H9 (cell line): Measurements from ENCODE around the gene UQCRC1. TPM values are rescaled to one million over a fixed set of nuclear protein-coding genes. Genes with fewer than 3 reads are reported as not detected.
A peak's percentile ranks its signal among the peaks of the same experiment; 100 is the strongest.

Experiments used
- DNase-seq: peaks from one replicate; pipeline ENCODE4 v3.0.0-alpha.2; 2017
- H2AFZ ChIP-seq: one replicate; pipeline ENCODE4 v1.6.1; 2013; ENCODE audit warnings: mild to moderate bottlenecking, low read length, control low read depth, moderate library complexity
- H2AK5ac ChIP-seq: 2 replicates; pipeline ENCODE4 v1.6.1; 2013; ENCODE audit warnings: low read length, control low read depth, mixed read lengths; ENCODE audit not compliant: insufficient read length
- H2BK120ac ChIP-seq: one replicate; pipeline ENCODE4 v1.6.1; 2013; ENCODE audit warnings: low read depth, mild to moderate bottlenecking, low read length, control low read depth, inconsistent platforms; ENCODE audit not compliant: poor library complexity, severe bottlenecking
- H2BK12ac ChIP-seq: 2 replicates; pipeline ENCODE4 v1.6.1; 2013; ENCODE audit warnings: low read length, control low read depth, mixed read lengths, low read depth; ENCODE audit not compliant: insufficient read length
- H2BK15ac ChIP-seq: 2 replicates; pipeline ENCODE4 v1.6.1; 2013; ENCODE audit warnings: low read depth, low read length, control low read depth
- H2BK20ac ChIP-seq: one replicate; pipeline ENCODE4 v1.6.1; 2013; ENCODE audit warnings: low read depth, mild to moderate bottlenecking, low read length, control low read depth, inconsistent platforms; ENCODE audit not compliant: poor library complexity, severe bottlenecking
- H2BK5ac ChIP-seq: 2 replicates; pipeline ENCODE4 v1.6.1; 2013; ENCODE audit warnings: low read length, control low read depth, mixed read lengths; ENCODE audit not compliant: insufficient read length
- H3K14ac ChIP-seq: 2 replicates; pipeline ENCODE4 v1.6.1; 2013; ENCODE audit warnings: low read length, control low read depth; ENCODE audit not compliant: insufficient read depth
- H3K18ac ChIP-seq: 2 replicates; pipeline ENCODE4 v1.6.1; 2013; ENCODE audit warnings: low read depth, mild to moderate bottlenecking, mixed read lengths, low read length, control low read depth; ENCODE audit not compliant: insufficient read length
- H3K23ac ChIP-seq: 2 replicates; pipeline ENCODE4 v1.6.1; 2013; ENCODE audit warnings: low read length, control low read depth, mixed read lengths, low read depth; ENCODE audit not compliant: insufficient read length
- H3K23me2 ChIP-seq: 2 replicates; pipeline ENCODE4 v1.6.1; 2013; ENCODE audit warnings: low read depth, mild to moderate bottlenecking, mixed read lengths, low read length, control low read depth; ENCODE audit not compliant: insufficient read length, poor library complexity, severe bottlenecking
- H3K27ac ChIP-seq: 2 replicates; pipeline ENCODE4 v1.5.1; 2013; ENCODE audit warnings: low read length, control low read depth, mixed read lengths, low read depth; ENCODE audit not compliant: insufficient read length
- H3K27me3 ChIP-seq: 2 replicates; pipeline ENCODE4 v1.6.1; 2013; ENCODE audit warnings: low read length, control low read depth, inconsistent platforms; ENCODE audit not compliant: insufficient read depth
- H3K4ac ChIP-seq: 2 replicates; pipeline ENCODE4 v1.6.1; 2013; ENCODE audit warnings: low read depth, mild to moderate bottlenecking, control low read depth, inconsistent platforms, low read length, moderate library complexity
- H3K4me1 ChIP-seq: 2 replicates; pipeline ENCODE4 v1.6.1; 2013; ENCODE audit warnings: low read length, control low read depth, inconsistent platforms; ENCODE audit not compliant: insufficient read depth
- H3K4me2 ChIP-seq: 2 replicates; pipeline ENCODE4 v1.6.1; 2013; ENCODE audit warnings: low read length, control low read depth, mixed read lengths; ENCODE audit not compliant: insufficient read length, insufficient read depth
- H3K56ac ChIP-seq: 2 replicates; pipeline ENCODE4 v1.6.1; 2013; ENCODE audit warnings: low read depth, mild to moderate bottlenecking, mixed read lengths, low read length, control low read depth; ENCODE audit not compliant: insufficient read length
- H3K79me1 ChIP-seq: 2 replicates; pipeline ENCODE4 v1.6.1; 2013; ENCODE audit warnings: low read depth, mild to moderate bottlenecking, moderate library complexity, low read length, control low read depth, inconsistent platforms; ENCODE audit not compliant: insufficient read depth, poor library complexity, severe bottlenecking
- H3K79me2 ChIP-seq: 2 replicates; pipeline ENCODE4 v1.6.1; 2013; ENCODE audit warnings: low read length, control low read depth, inconsistent platforms; ENCODE audit not compliant: insufficient read depth
- H3K9ac ChIP-seq: 2 replicates; pipeline ENCODE4 v1.6.1; 2013; ENCODE audit warnings: low read length, control low read depth, mixed read lengths; ENCODE audit not compliant: insufficient read length; ENCODE audit errors: extremely low read depth
- H3K9me3 ChIP-seq: one replicate; pipeline ENCODE4 v1.6.1; 2013; ENCODE audit warnings: low read depth, low read length, inconsistent platforms; ENCODE audit not compliant: control insufficient read depth
- H3T11ph ChIP-seq: one replicate; pipeline ENCODE4 v1.6.1; 2013; ENCODE audit warnings: mild to moderate bottlenecking, low read length, control low read depth, inconsistent platforms
- H4K20me1 ChIP-seq: one replicate; pipeline ENCODE4 v1.6.1; 2013; ENCODE audit not compliant: control insufficient read depth, insufficient read length, insufficient read depth
- H4K5ac ChIP-seq: 2 replicates; pipeline ENCODE4 v1.6.1; 2013; ENCODE audit warnings: low read depth, mild to moderate bottlenecking, mixed read lengths, low read length, control low read depth; ENCODE audit not compliant: insufficient read length
- H4K8ac ChIP-seq: replicated peaks from 2 replicates; pipeline ENCODE4 v1.6.1; 2013; ENCODE audit warnings: low read length, control low read depth, mixed read lengths, low read depth; ENCODE audit not compliant: insufficient read length
- H4K91ac ChIP-seq: 2 replicates; pipeline ENCODE4 v1.6.1; 2013; ENCODE audit warnings: low read depth, mild to moderate bottlenecking, moderate library complexity, mixed read lengths, low read length, control low read depth; ENCODE audit not compliant: insufficient read length
- H3K27ac Mint-ChIP-seq, 3 experiments: 2 replicates in 2 of 3; 3 replicates in 1 of 3; pipeline ENCODE4 v1.8.0; 2020 to 2021; ENCODE audit warnings: mixed read lengths in 3 of 3, mild to moderate bottlenecking in 1 of 3, moderate library complexity in 1 of 3
- H3K27me3 Mint-ChIP-seq: 2 replicates; pipeline ENCODE4 v1.8.0; 2021; ENCODE audit warnings: low read depth, mild to moderate bottlenecking, moderate library complexity, mixed read lengths
- H3K36me3 Mint-ChIP-seq, 3 experiments: 2 replicates in 2 of 3; 3 replicates in 1 of 3; pipeline ENCODE4 v1.8.0; 2020 to 2021; ENCODE audit warnings: low read depth in 3 of 3, mixed read lengths in 3 of 3; ENCODE audit not compliant: insufficient read depth in 1 of 3
- H3K4me1 Mint-ChIP-seq, 2 experiments: 2 replicates each; pipeline ENCODE4 v1.8.0; 2020; ENCODE audit warnings: mixed read lengths in 2 of 2
- H3K4me3 Mint-ChIP-seq, 2 experiments: 2 replicates in 1 of 2; 3 replicates in 1 of 2; pipeline ENCODE4 v1.8.0; 2020 to 2021; ENCODE audit warnings: mild to moderate bottlenecking in 2 of 2, mixed read lengths in 2 of 2, moderate library complexity in 1 of 2
- H3K9me3 Mint-ChIP-seq, 2 experiments: 2 replicates in 1 of 2; 3 replicates in 1 of 2; pipeline ENCODE4 v1.8.0; 2020; ENCODE audit warnings: mild to moderate bottlenecking in 2 of 2, mixed read lengths in 2 of 2, moderate library complexity in 1 of 2
- WGBS: extraction: QIAGEN DNeasy Blood & Tissue Kit; methylation state at CpG from one replicate; pipeline ENCODE4 v1.1.7; 2013; ENCODE audit warnings: missing lambda C conversion rate, low lambda C conversion rate, mixed read lengths; ENCODE audit not compliant: insufficient read length; ENCODE audit errors: extremely low coverage; 5-methylcytosine and 5-hydroxymethylcytosine counted together
- total RNA-seq: library from RNA; stranded (reverse); gene quantifications from 2 replicates; pipeline ENCODE4 v1.2.1, GENCODE V29; 2021
- TF ChIP-seq, protein P1 (sequence below): fragments of 200-600 bp; sonication (generic); conservative IDR thresholded peaks from 3 replicates; pipeline ENCODE4 v1.8.0; 2021; ENCODE audit warnings: antibody characterized with exemption, mild to moderate bottlenecking

Gene UQCRC1
- total RNA-seq, 1 experiment from 2014 or later: 285 TPM

DNA sequence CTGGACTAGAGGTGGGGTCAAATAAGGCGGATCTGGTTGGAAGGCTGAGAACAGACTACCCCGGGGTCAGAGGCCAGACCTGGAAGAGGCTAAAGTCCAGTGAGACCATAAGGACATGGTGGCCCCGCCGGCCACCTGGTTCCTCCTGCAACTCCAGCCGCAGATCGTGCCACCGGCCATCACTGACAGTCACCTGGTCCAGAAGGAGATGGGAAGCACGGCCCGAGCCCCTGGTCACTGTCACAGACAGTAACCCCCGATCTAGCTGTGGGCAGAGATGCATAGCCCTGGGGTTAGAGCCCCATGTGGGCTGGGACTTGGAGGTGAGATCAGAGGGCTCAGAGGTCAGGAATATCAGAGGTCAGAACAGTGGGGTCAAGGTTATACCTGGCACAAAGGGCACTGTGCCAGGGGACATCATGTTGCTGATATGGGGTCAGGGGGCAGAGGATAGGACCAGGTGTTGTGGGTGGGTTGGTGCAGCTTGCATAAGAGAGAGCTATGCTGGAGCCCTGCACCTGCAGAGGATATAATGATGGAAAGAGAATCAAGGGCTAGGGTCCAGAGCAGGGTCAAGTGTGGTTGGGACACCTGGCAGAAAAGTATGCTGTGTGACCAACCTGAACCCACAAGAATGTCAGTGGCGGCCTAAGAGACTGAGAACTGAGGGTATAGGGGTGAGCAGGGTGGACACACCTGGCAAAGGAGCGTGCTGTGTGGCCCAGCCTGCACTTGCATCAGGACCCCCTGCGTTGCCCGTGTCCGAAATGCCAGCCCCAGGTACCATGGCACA, 43.7 kb upstream of the UQCRC1 start:
- Mint-ChIP-seq H3K4me1 (peaks cover 4 to 13% of the 10 kb centered on the region in 2 experiments), H3K27me3 (peaks cover 2% of the 10 kb centered on the region; the same call in 1 of the 2 replicates), H3K36me3 (peaks cover 29 to 52% (median 45%) of the 10 kb centered on the region in 3 experiments; a peak in 6 of 7 replicates), H3K9me3 (no peaks in the 10 kb centered on the region), H3K4me3 (no peak overlapping the region; a peak in 1 of 5 replicates), H3K27ac (peak overlapping the region in 2 of 3 experiments; percentile 70 to 78; a peak in 2 of 7 replicates)
- Histone ChIP-seq H3K27ac (no peak overlapping the region), H3K56ac (no peak overlapping the region), H3K9ac (no peak overlapping the region), H2BK20ac (no peak overlapping the region), H3K4me1 (no peaks in the 10 kb centered on the region; the same call in 1 of the 2 replicates), H3K27me3 (no peaks in the 10 kb centered on the region), H2AFZ (no peak overlapping the region), H3K9me3 (no peaks in the 10 kb centered on the region), H3K23ac (no peak overlapping the region), H4K8ac (no peak overlapping the region), H3T11ph (no peak overlapping the region), H4K20me1 (peaks cover 2% of the 10 kb centered on the region), H4K91ac (no peak overlapping the region), H3K23me2 (peaks cover 3% of the 10 kb centered on the region), H3K4me2 (no peak overlapping the region), H3K18ac (no peak overlapping the region), H4K5ac (no peak overlapping the region), H2BK12ac (no peak overlapping the region), H3K79me2 (no peaks in the 10 kb centered on the region), H2AK5ac (no peak overlapping the region), H2BK15ac (no peak overlapping the region), H2BK5ac (no peak overlapping the region), H2BK120ac (no peak overlapping the region), H3K4ac (no peak overlapping the region), H3K79me1 (no peaks in the 10 kb centered on the region), H3K14ac (no peak overlapping the region)
- DNase-seq: no peak
- no CpG with 5 or more reads among the region's 15 CpGs for WGBS
- TF ChIP-seq, protein P1, sequence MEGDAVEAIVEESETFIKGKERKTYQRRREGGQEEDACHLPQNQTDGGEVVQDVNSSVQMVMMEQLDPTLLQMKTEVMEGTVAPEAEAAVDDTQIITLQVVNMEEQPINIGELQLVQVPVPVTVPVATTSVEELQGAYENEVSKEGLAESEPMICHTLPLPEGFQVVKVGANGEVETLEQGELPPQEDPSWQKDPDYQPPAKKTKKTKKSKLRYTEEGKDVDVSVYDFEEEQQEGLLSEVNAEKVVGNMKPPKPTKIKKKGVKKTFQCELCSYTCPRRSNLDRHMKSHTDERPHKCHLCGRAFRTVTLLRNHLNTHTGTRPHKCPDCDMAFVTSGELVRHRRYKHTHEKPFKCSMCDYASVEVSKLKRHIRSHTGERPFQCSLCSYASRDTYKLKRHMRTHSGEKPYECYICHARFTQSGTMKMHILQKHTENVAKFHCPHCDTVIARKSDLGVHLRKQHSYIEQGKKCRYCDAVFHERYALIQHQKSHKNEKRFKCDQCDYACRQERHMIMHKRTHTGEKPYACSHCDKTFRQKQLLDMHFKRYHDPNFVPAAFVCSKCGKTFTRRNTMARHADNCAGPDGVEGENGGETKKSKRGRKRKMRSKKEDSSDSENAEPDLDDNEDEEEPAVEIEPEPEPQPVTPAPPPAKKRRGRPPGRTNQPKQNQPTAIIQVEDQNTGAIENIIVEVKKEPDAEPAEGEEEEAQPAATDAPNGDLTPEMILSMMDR: no peak
